ENCODE results near the gene PRDM7. TPM values are rescaled to one million over a fixed set of nuclear protein-coding genes. Genes with fewer than 3 reads are reported as not detected.

PRDM7 gene
- polyA plus RNA-seq, 2 of the 4 experiments (the other 2 are of a cell fraction): not detected

DNA sequence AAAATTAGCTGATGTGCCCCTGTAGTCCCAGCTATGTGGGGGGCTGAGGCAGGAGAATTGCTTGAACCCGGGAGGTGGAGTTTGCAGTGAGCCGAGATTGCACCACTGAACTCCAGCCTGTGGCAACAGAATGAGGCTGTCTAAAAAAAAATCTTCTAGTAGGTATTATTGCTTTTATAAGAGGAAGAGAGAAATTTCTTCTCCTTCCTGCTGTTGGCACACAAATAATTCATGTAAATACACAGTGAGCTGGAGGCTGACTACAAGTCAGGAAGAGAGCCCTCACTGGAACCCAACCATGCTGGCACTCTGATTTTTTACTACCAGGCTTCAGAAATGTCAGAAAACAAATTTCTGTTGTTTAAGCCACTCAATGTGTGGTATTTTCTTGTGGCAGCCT, 6.7 kb downstream of the PRDM7 start:
- Histone ChIP-seq H3K27ac (no peak overlapping the region), H3K4me1 (no peaks in the 10 kb centered on the region), H3K4me2 (no peak overlapping the region), H3K4me3 (no peak overlapping the region), H3K9me3 (peaks cover 13% of the 10 kb centered on the region; the same call in 2 of the 3 replicates)
- ATAC-seq (no peak), DNase-seq (ENCODE audit: low read depth in 1 of 2, low spot score in 1 of 2) (no peak), FAIRE-seq (no peak)
- TF ChIP-seq NFE2L2 (conservative IDR thresholded peaks at IDR 0.05; ENCODE audit: low read length): no peak
- TF ChIP-seq, protein P1, sequence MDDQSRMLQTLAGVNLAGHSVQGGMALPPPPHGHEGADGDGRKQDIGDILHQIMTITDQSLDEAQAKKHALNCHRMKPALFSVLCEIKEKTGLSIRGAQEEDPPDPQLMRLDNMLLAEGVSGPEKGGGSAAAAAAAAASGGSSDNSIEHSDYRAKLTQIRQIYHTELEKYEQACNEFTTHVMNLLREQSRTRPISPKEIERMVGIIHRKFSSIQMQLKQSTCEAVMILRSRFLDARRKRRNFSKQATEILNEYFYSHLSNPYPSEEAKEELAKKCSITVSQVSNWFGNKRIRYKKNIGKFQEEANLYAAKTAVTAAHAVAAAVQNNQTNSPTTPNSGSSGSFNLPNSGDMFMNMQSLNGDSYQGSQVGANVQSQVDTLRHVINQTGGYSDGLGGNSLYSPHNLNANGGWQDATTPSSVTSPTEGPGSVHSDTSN (IDR thresholded peaks at IDR 0.05): no peak
- no peak for TF ChIP-seq NPAS2 (CRISPR knock-in tag; IDR thresholded peaks at IDR 0.05; ENCODE audit: borderline replicate concordance)
- no peak for TF ChIP-seq FOSB (CRISPR knock-in tag; IDR thresholded peaks at IDR 0.05)
- TF ChIP-seq ESRRA (IDR thresholded peaks at IDR 0.05; ENCODE audit: borderline replicate concordance, low read length): no peak
- no peak for TF ChIP-seq EHF (CRISPR knock-in tag; IDR thresholded peaks at IDR 0.05)
- no peak for TF ChIP-seq JUNB (IDR thresholded peaks at IDR 0.05)
- TF ChIP-seq HEYL (CRISPR knock-in tag; IDR thresholded peaks at IDR 0.05): no peak
- TF ChIP-seq CBX2 (IDR thresholded peaks at IDR 0.05; ENCODE audit: borderline replicate concordance, low read depth): no peak
- TF ChIP-seq POLR2AphosphoS2 (conservative IDR thresholded peaks at IDR 0.05; ENCODE audit: low read length): no peak
- no peak for TF ChIP-seq TP53 (CRISPR knock-in tag; IDR thresholded peaks at IDR 0.05)
- TF ChIP-seq EP300 (IDR thresholded peaks at IDR 0.05): no peak
- TF ChIP-seq CHD4 (IDR thresholded peaks at IDR 0.05; ENCODE audit: borderline replicate concordance): no peak
- no peak for TF ChIP-seq KDM5A (IDR thresholded peaks at IDR 0.05)
- TF ChIP-seq, protein P2, sequence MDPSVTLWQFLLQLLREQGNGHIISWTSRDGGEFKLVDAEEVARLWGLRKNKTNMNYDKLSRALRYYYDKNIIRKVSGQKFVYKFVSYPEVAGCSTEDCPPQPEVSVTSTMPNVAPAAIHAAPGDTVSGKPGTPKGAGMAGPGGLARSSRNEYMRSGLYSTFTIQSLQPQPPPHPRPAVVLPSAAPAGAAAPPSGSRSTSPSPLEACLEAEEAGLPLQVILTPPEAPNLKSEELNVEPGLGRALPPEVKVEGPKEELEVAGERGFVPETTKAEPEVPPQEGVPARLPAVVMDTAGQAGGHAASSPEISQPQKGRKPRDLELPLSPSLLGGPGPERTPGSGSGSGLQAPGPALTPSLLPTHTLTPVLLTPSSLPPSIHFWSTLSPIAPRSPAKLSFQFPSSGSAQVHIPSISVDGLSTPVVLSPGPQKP (IDR thresholded peaks at IDR 0.05; ENCODE audit: low read depth, low read length): no peak
- TF ChIP-seq RARB (CRISPR knock-in tag; IDR thresholded peaks at IDR 0.05): no peak
- POLR2A ChIA-PET: no interaction called here
- WGBS (ENCODE audit: missing lambda C conversion rate): 2% methylated on average over 2 of the region's 2 CpGs
- CTCF ChIA-PET: interaction anchor here (3.9 kb wide), 1 partner anchor 12 kb away, joined by 19 read pairs; no protein-coding TSS in a partner anchor

DNA sequence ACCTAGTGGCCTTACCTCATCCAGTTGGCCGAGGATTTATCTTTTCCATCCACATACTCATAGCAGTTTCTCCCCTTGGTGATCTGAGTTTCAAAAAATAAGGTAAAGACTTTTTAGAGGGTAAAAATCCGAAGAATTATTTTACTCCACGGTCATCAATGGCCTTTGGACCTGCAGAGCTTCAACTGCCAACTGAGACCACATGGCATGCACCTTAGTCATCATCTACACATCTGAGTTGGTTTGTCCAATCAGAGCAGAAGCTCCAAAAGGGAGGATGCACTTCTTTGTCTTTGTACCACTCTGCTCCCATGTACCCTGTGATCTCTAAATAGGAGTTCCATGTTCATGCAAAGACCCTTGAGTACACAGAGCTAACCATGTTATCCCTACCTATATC, 15.7 kb downstream of the PRDM7 start:
- ChIA-PET CTCF (interaction anchor here (5.6 kb wide), 1 partner anchor 21 kb away, joined by 29 read pairs; no protein-coding TSS in a partner anchor), POLR2A (no interaction called here)
- H3K4me3 ChIP-seq: no peak overlapping the region
- H3K4me2 ChIP-seq: no peak overlapping the region
- peaks cover 8% of the 10 kb centered on the region; the same call in 1 of the 3 replicates for H3K4me1 ChIP-seq
- 28% methylated on average over 3 of the region's 3 CpGs for WGBS (ENCODE audit: missing lambda C conversion rate)
- H3K9me3 ChIP-seq: no peaks in the 10 kb centered on the region
- ATAC-seq (no peak), FAIRE-seq (no peak), DNase-seq (ENCODE audit: low read depth in 1 of 2, low spot score in 1 of 2) (no peak)
- no peak for TF ChIP-seq CEBPB (IDR thresholded peaks at IDR 0.05)
- TF ChIP-seq ZFP36 (IDR thresholded peaks at IDR 0.05; ENCODE audit: borderline replicate concordance, partially characterized antibody): no peak
- no peak for TF ChIP-seq POLR2A (IDR thresholded peaks at IDR 0.05; ENCODE audit: low read length)
- TF ChIP-seq RFX5 (IDR thresholded peaks at IDR 0.05): no peak
- no peak for TF ChIP-seq CHD4 (IDR thresholded peaks at IDR 0.05; ENCODE audit: borderline replicate concordance)
- TF ChIP-seq CBX8 (IDR thresholded peaks at IDR 0.05): no peak
- TF ChIP-seq KDM1A (IDR thresholded peaks at IDR 0.05; ENCODE audit: low read depth): no peak
- TF ChIP-seq GATA3 (IDR thresholded peaks at IDR 0.05; ENCODE audit: borderline replicate concordance): no peak
- no peak for TF ChIP-seq USF2 (IDR thresholded peaks at IDR 0.05)
- TF ChIP-seq CTCF (IDR thresholded peaks at IDR 0.05): no peak
- TF ChIP-seq, protein P3, sequence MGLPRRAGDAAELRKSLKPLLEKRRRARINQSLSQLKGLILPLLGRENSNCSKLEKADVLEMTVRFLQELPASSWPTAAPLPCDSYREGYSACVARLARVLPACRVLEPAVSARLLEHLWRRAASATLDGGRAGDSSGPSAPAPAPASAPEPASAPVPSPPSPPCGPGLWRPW (IDR thresholded peaks at IDR 0.05): no peak
- no peak for TF ChIP-seq NR3C1 (IDR thresholded peaks at IDR 0.05)
- no peak for TF ChIP-seq FOSB (CRISPR knock-in tag; IDR thresholded peaks at IDR 0.05)
- no peak for TF ChIP-seq RARB (CRISPR knock-in tag; IDR thresholded peaks at IDR 0.05)
- TF ChIP-seq BCL3 (IDR thresholded peaks at IDR 0.05): no peak
- H3K27ac ChIP-seq: no peak overlapping the region
